Measurements from ENCODE around the gene PARP1.
"Not testable (repeated sequence)": the region's sequence is repeated elsewhere in the genome, so short reads cannot be mapped to it uniquely, and the experiment has no call there.

Gene PARP1

DNA sequence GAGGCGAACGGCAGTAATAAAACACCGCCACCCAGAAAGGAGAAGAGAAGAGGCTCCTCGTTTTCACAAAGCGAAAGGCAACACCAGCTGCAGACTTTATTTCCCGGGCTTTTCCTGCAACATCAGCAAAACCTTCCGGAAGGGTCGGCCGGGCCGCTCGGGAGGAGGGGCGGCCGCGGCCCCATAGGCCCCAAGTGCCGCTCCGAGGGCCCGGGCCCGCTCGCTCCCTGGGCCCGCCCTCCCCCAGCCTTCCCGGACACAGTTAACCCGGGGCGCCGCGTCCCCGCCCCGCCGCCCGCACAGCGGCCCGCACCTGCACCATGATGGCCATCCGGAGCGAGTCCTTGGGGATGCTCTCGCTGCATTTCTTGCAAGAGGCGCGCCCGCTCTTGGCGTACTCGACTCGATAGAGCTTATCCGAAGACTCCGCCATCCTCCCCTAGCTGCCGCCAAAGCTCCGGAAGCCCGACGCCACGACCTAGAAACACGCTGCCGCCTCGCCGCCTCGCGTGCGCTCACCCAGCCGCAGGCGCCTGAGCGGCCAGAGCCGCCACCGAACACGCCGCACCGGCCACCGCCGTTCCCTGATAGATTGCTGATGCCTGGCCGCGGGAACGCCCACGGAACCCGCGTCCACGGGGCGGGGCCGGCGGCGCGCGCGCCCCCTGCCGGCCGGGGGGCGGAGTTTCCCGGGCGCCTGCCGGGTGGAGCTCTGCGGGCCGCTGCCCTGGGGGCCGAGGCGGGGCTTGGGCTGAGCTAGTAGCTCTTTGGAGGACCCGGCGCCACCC is at the start of gene PARP1:
TSS of gene PARP1 (minus strand) at position 597 of the 788 bp plus-strand sequence. CDS start at position 433, 164 bp downstream.
- peak; percentile 91 for DNase-seq

GRCh38 chr1:226457307-226457712 is 49.4 kb upstream of the PARP1 start:
- DNase-seq: no peak

DNA sequence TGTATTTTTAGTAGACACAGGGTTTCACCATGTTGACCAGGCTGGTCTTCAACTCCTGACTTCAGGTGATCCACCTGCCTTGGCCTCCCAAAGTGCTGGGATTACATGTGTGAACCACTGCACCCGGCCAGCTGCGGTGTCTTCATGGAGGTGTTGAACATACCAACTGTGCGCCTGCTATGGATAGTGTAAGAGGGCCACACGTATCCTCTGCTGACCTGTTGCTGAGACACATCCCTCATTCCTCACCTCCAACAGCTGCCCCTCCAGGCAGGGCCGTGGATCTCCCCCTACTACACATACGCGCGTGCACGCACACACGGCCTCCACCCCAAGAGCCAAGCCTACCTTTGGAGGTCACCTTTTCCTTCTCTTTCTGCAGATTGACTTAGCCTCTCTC is 48.0 kb upstream of the PARP1 start:
- no peak for DNase-seq

DNA sequence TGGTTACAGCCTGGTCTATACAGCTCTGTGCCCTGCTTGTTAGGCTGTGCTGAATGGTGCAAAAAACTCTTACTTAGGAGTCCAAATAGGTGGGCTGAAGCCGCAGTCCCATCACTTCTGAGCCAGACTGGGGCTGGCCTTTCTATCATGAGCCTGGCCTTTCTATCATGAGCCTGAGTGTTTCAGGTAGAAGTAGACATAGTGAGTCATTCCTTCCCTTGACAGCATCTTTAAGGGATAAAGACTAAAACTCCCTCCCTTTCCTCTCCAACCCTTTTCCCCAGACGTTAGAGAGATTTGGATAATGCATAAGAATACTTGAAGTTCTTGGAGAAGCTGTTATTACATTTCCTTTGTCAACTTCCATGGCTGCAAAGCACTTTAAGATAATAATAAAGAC is 46.5 kb upstream of the PARP1 start:
- peak; percentile 73 for DNase-seq

- DNase-seq: no peak
Measured at GRCh38 chr1:226453015-226453704, 45.3 kb upstream of the PARP1 start.

DNA sequence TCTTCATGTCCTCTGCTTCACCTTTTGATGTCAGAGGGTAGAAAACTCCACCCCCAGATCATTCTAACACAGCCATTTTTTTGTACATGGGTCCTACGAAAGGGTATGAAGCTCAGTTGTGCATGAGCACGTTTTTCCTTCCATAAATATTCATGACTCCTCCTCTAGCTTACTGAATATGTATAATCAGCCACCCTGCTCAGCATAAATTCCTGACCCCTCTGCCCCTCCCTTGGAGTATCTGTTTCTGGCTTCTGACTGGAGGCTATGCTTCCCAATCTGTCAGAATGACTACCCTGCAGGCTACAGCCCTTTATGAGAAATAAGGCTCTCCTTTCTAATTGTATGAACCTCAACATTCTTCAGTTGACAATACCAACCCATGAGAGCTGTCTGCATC is 42.8 kb upstream of the PARP1 start:
- no peak for DNase-seq

DNA sequence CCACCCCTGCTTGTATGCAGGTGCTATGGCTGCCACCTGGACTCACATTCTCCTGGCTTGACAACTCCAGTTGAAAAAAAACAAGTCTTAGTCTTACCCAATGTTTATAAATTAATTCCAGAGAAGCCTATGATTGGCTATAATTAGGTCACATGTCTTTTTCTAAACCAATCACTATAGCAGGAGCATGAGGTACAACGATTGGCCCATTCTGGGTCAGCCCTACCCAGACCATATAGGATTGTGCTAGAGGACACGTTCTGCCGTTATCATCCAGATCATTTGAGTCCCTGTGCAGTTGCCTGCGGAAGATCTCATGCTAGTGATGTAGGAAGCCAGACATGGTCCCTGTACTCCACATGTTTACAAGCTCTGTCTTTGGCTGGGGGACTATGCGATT is 41.9 kb upstream of the PARP1 start:
- DNase-seq: no peak

DNA sequence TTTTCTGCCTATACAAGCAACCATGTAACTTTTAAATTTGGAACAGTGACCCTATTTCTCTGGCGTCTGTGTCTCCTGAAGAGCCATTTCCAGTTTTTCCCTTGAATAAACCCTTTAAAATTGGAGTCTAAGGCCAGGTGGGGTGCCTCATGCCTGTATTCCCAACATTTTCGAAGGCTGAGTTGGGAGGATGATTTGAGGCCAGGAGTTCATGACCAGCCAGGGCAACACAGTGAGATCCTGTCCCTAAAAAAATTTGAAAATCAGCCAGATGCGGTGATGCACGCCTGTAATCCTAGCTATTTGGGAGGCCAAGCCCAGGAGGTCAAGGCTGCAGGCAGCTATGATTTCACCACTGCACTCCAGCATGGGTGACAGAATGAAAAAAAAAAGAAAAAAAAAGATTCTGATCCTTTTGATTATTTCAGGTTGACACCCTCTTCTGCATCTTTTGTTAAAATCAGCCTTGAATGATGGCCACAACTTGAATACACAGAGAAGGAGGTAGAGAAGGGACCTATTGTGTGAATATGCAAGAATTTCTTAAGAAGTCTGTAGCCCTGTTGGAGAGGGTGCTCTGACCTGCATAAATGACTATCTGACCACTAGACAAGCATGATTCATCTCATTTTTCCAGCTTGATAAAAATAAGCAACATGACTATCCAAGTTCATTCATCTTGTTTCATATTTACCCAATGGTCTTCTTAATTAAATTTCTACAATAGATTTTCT is 40.2 kb upstream of the PARP1 start:
- no peak for DNase-seq

DNA sequence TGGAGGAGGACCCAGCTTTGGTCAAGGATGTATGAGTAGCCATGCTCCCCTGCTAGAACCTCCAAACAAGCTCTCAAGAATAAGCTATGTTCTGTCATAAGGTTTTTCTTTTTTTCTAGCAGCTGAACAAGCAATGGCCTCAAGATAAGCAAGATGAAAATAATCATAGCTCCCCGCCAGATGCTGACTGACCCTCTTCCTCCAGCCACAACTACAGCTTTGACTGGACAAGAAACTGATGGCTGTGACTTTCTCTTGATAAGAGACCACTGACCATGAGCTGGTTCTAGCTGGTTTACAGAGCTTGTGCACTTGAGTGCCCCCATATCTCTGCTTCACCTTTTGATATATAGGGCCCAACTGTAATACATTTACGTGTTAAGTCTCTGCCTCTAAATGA is 38.2 kb upstream of the PARP1 start:
- no peak for DNase-seq

GRCh38 chr1:226444901-226445300 is 37.0 kb upstream of the PARP1 start:
- no peak for DNase-seq

GRCh38 chr1:226443439-226443838 is 35.5 kb upstream of the PARP1 start:
- no peak for DNase-seq

- DNase-seq: no peak
Measured at GRCh38 chr1:226443033-226443432, 35.1 kb upstream of the PARP1 start.

DNA sequence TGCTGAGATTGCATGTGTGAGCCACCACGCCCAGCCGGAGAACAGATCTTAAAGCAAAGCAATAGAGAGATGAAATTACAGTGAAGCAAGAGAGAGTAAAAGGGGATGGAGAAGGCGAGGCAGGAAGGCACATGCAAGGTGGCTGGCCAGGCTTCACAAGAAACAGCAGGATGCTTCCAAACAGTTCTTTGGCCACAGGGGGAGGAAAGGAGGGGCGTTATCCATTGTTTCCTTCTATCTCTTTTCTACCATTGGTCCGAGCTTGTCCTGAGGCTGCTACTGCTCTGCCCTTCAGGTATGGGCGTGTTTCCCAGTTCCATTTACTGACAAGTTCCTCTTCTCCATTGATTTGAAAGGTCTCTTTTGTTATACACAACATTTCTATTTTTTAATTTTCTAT is 33.7 kb upstream of the PARP1 start:
- no peak for DNase-seq

- no peak for DNase-seq
Measured at GRCh38 chr1:226440512-226440911, 32.6 kb upstream of the PARP1 start.

DNA sequence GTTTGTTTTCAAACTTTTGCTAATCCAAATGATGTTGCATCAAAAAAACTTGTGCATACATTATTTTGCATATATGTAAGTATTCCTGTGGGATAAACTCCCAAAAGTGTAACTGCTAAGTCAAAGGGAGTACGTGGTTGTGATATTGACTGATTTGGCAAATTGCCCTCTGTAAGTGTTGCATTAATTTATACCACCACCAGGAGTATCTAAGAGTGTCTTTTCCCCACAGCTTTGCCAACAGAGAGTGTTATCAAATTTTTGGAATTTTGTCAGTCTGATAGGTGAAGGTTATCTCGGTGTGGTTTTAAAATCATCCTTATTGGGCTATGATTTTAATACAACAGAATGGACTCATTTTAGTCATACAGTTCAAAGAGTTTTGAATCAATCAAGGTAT is 30.1 kb upstream of the PARP1 start:
- no peak for DNase-seq

DNA sequence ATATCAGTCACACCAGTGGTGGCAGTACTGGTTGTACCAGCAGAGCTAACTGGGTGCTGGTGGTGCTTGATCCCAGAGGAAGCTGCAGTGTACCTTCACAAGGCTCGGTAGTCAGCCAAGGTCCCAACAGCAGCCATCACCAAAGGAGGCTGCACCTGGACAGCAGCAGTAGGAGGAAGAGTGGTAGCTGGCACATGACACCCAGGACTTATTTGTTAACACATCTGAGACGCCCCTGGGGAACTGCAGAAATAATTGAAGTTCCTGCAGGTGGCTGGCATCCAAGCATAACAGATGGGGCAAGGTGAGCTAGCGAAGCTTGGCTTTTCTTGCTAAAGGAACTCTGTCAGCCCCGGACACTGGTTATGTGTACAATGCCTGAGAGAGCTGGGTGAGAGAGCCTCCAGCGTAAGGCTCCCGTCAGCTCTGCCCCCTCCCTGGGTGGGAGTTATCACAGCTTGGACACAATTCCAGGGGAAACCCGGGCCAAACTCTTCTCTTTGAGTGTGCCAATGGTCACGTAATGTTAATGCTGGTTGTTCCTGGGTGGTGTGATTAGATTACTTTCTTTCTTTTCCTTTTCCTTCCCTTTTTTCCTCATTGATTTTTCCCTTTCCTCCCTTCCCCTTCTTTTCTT is 29.1 kb upstream of the PARP1 start:
- DNase-seq: no peak

DNA sequence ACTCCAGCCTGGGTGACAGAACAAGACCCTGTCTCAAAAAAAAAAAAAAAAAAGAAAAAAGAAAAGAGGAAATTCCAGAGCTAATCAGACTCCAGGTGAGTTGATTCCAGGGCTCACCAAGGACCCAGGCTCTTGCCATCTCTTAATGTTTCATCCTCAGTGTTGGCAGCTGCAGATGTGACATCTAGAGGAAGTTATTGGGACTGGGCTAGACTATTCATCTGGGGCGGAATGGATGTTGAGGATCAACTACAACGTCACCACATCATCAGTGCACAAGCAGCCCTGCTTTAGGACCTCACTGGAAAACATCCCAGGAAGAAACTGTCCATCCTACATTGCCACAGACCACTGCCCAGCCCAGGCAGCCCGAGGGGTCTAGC is 28.6 kb upstream of the PARP1 start:
- no peak for DNase-seq

GRCh38 chr1:226433341-226433720 is 25.4 kb upstream of the PARP1 start:
- DNase-seq: no peak

DNA sequence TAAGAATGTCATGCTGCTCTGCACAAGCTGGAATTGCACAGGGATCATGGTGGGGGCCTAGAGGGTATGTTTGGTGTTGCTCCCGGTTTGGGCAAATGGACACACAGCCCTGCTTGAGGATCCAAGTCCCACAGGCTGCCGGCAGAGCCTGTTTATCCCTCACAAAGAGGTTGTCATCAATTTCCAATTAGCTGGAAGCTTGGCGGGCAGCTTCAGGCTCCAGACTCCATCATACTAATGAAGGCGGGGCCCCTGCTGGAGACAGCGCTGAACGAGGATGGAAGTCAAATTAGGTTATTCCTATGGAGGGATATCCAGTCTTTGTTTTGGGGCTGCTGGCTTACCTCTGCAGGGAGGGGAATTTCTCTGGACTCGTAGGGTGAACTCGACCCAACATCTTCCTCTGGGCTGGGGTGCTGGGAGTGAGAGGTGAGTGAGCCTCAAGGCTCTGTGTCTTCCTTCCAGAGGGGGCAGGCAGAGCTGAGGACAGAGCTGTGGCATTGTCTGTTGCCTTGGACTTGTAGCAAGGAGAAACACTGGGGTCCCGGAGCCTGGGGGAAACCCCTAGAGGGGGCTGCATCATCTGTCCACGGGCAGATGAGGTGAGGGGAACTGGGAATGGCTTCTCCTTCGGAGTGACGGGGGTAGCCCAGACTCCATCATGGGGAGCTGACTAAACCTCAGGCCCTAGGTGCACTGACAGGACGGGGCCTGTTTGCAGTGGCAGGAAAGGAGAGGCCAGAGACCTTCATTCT is 24.9 kb upstream of the PARP1 start:
- no peak for DNase-seq

DNA sequence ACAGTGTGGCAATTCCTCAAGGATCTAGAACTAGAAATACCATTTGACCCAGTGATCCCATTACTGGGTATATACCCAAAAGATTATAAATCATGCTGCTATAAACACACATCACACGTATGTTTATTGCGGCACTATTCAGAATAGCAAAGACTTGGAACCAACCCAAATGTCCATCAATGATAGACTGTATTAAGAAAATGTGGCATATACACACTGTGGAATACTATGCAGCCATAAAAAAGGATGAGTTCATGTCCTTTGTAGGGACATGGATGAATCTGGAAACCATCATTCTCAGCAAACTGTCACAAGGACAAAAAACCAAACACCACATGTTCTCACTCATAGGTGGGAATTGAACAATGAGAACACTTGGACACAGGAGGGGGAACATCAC is 24.0 kb upstream of the PARP1 start:
- not testable (repeated sequence) for DNase-seq

- DNase-seq: no peak
Measured at GRCh38 chr1:226429858-226430715, 22.2 kb upstream of the PARP1 start.

Measured in NCI-H2227 treated with DMSO at 0.1 percent for 48 hours (cell line).